D721Med (cell line): ENCODE data around the gene SYT12.

Experiments used
- DNase-seq: peaks from one replicate; pipeline ENCODE4 v3.0.0; 2011; ENCODE audit warnings: low spot score; ENCODE audit not compliant: insufficient read length
- FAIRE-seq: peaks from 2 replicates; lab custom pipeline; 2011; peaks lifted over from hg19 to GRCh38; lab: Jason Lieb, UNC
- CTCF ChIP-seq: IDR thresholded peaks from 2 replicates; pipeline ENCODE4 v1.5.1; 2012; ENCODE audit warnings: mild to moderate bottlenecking, control low read depth; ENCODE audit not compliant: insufficient read depth; ENCODE audit errors: missing control alignments

Gene SYT12

GRCh38 chr11:67013511-67014045 is 9.4 kb upstream of the SYT12 start:
- DNase-seq = no peak
- FAIRE-seq = no peak
- TF ChIP-seq CTCF = no peak

GRCh38 chr11:67014343-67014742 is 8.6 kb upstream of the SYT12 start:
- FAIRE-seq (no peak), DNase-seq (no peak)
- no peak for TF ChIP-seq CTCF

DNA sequence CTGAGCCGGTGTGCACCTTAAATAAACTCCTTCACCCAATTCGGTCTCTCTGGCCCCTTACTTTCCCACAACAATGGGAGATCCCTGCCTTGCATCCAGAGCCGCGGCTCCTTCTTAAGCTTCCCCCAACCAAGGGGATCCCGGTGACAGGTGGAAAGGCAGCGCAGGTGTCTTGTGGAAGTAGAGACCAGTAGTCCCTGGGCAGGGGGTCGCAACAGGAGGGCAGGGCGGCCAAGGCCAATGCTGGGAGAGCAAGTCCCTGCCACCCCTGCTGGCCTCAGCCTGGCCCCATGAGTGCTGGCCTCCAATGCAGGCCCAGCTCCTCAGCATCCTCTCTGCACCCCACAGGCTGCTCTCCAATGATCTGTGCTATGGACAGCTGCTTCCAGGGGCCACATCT is 7.9 kb upstream of the SYT12 start:
- FAIRE-seq (no peak), DNase-seq (no peak)
- no peak for TF ChIP-seq CTCF

- no peak for FAIRE-seq
- DNase-seq = no peak
- TF ChIP-seq CTCF = no peak
Measured at GRCh38 chr11:67016550-67016949, 6.4 kb upstream of the SYT12 start.

GRCh38 chr11:67020949-67021348 is 2.0 kb upstream of the SYT12 start:
- no peak for TF ChIP-seq CTCF
- no peak for FAIRE-seq
- DNase-seq = no peak

DNA sequence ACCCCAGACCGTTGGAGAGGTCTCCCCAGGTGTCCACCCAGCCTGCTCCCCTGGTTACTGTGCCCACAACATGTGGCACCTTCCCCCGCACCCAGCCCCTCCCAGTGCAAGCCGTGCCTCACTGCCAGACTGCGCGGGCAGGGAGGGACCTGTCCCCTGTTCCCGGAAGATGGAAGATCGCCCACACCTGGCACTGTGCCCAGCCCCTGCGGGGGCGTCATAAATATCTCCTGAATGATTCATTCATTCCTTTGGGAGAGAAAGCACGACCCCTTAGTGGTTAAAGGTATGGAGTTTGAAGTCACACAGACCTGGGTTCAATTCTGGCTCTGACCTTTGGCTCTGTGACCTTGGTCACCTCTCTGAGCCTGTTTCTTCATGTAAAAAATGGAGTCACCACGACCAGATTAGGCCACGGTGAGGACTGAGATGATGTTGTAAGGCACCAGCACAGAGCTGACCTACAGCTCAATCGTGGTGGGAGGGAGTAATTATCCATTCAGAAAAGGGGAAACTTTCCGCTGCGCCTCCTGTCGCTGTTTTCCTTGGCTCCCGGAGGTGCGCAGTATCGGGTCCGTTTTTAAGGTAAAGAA is 497 bp upstream of the SYT12 start:
- no peak for TF ChIP-seq CTCF
- DNase-seq (no peak), FAIRE-seq (no peak)

DNA sequence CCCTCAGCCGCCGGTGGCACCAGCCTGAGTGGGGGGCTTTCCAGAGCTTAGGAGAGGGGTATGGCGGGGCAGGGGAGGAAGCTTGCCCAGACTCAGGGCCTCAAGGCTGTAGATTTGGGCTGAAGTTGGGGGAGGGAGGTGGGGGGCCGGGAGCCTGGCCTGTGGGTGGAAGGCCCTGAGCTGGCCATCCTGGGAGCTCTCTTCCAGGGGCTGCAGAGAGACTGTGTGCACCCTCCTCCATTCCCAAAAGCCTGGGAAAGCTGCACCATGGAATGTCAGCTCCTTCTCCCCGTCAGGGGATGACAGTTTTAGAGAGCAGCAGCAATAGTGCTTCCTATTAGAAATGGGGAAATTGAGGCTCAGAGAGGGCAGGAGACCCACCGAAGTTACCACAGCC is 1.0 kb downstream of the SYT12 start:
- TF ChIP-seq CTCF = no peak
- FAIRE-seq (no peak), DNase-seq (no peak)
